Activated CD8-positive, alpha-beta T cell treated with anti-CD3 and anti-CD28 coated beads for 36 hours (primary cell): ENCODE measurements around the gene IL1RL2. TPM values are rescaled to one million over a fixed set of nuclear protein-coding genes. Genes with fewer than 3 reads are reported as not detected.

Experiments
- ATAC-seq: fragments of 200-7000 bp; cut with Tn5 transposase; one replicate; pipeline ENCODE4 v1.10.0; 2021; ENCODE audit warnings: mild to moderate bottlenecking, moderate library complexity
- CTCF ChIA-PET: fragments of 350-600 bp; sonication (Branson Sonifier 250); formaldehyde crosslinking; loops from one replicate; lab custom pipeline; 2021; ENCODE audit warnings: antibody characterized with exemption; lab: Charles Lee
- POLR2A ChIA-PET: fragments of 350-600 bp; sonication (Branson Sonifier 250); formaldehyde crosslinking; loops from one replicate; lab custom pipeline; 2021; ENCODE audit warnings: antibody characterized with exemption; lab: Charles Lee
- DNase-seq: peaks from one replicate; pipeline ENCODE4 v3.0.0-alpha.2; 2020
- H3K27ac Mint-ChIP-seq: one replicate; pipeline ENCODE4 v1.8.0; 2021; ENCODE audit warnings: mild to moderate bottlenecking, mixed read lengths
- H3K27me3 Mint-ChIP-seq: one replicate; pipeline ENCODE4 v1.8.0; 2021; ENCODE audit warnings: mixed read lengths
- H3K36me3 Mint-ChIP-seq: one replicate; pipeline ENCODE4 v1.8.0; 2021; ENCODE audit warnings: low read depth, mixed read lengths
- H3K4me1 Mint-ChIP-seq: one replicate; pipeline ENCODE4 v1.8.0; 2021; ENCODE audit warnings: low read depth, mixed read lengths
- H3K4me3 Mint-ChIP-seq: one replicate; pipeline ENCODE4 v1.8.0; 2021; ENCODE audit warnings: mild to moderate bottlenecking, moderate library complexity, mixed read lengths
- H3K9me3 Mint-ChIP-seq: one replicate; pipeline ENCODE4 v1.8.0; 2021; ENCODE audit warnings: mixed read lengths
- CTCF ChIP-seq: fragments of 200-600 bp; IDR thresholded peaks from one replicate; pipeline ENCODE4 v1.8.0; 2022; ENCODE audit warnings: antibody characterized with exemption, mild to moderate bottlenecking
- intact Hi-C: fragments of 100-400 bp; cut with micrococcal nuclease; formaldehyde crosslinking; loops from one replicate; pipeline ENCODE4 v1.10.0; 2022
- total RNA-seq, 2 experiments: library from RNA; stranded (reverse); gene quantifications; one replicate each; pipeline ENCODE4 v1.2.3, GENCODE V29; 2021

Gene IL1RL2
- total RNA-seq, 2 experiments from 2014 or later: not detected

GRCh38 chr2:102241616-102242305, 54.9 kb downstream of the IL1RL2 start:
- no peak for ATAC-seq
- TF ChIP-seq CTCF: no peak

GRCh38 chr2:102245266-102246151, 58.7 kb downstream of the IL1RL2 start:
- no peak for TF ChIP-seq CTCF
- Mint-ChIP-seq H3K4me3 (no peak overlapping the region), H3K4me1 (peaks cover 7% of the 10 kb centered on the region), H3K36me3 (no peaks in the 10 kb centered on the region), H3K27me3 (peaks cover 4% of the 10 kb centered on the region), H3K27ac (no peak overlapping the region), H3K9me3 (no peaks in the 10 kb centered on the region)
- DNase-seq (no peak), ATAC-seq (no peak)
- CTCF ChIA-PET: interaction anchor here (0.5 to 13.0 kb wide), 5 partner anchors 111 to 235 kb away, joined by 3 to 222 read pairs (median 3); no protein-coding TSS in a partner anchor
- POLR2A ChIA-PET: no interaction called here
- intact Hi-C loops: loop anchor here (10.0 kb wide), 1 partner anchor 351 kb away; no protein-coding TSS in a partner anchor

More at GRCh38 chr2:102241616-102242305, 54.9 kb downstream of the IL1RL2 start:
- intact Hi-C loops: loop anchor here (2.0 to 10.0 kb wide), 2 partner anchors 221 to 347 kb away; no protein-coding TSS in a partner anchor
- peaks cover 3% of the 10 kb centered on the region for H3K36me3 Mint-ChIP-seq
- DNase-seq: no peak
- ChIA-PET CTCF (interaction anchor here (1.1 to 13.0 kb wide), 40 partner anchors 9 to 381 kb away, joined by 3 to 222 read pairs (median 10); partner anchors contain the start of genes IL18R1 and IL1RL2), POLR2A (interaction anchor here (1.6 kb wide), 1 partner anchor 221 kb away, joined by 5 read pairs; no protein-coding TSS in a partner anchor)
- H3K27me3 Mint-ChIP-seq: no peaks in the 10 kb centered on the region
- no peak overlapping the region for H3K27ac Mint-ChIP-seq
- H3K4me1 Mint-ChIP-seq: peaks cover 32% of the 10 kb centered on the region
- no peak overlapping the region for H3K4me3 Mint-ChIP-seq
- H3K9me3 Mint-ChIP-seq: no peaks in the 10 kb centered on the region

GRCh38 chr2:102250278-102250821, 63.5 kb downstream of the IL1RL2 start:
- POLR2A ChIA-PET: interaction anchor here (1.0 kb wide), 1 partner anchor 172 kb away, joined by 3 read pairs; no protein-coding TSS in a partner anchor
- TF ChIP-seq CTCF: no peak
- ATAC-seq: no peak
- intact Hi-C loops: loop anchor here (5.0 kb wide), 1 partner anchor 192 kb away; no protein-coding TSS in a partner anchor
- Mint-ChIP-seq H3K27ac (no peak overlapping the region), H3K27me3 (peaks cover 7% of the 10 kb centered on the region), H3K4me1 (peaks cover 37% of the 10 kb centered on the region), H3K36me3 (peaks cover 1% of the 10 kb centered on the region), H3K4me3 (no peak overlapping the region), H3K9me3 (peaks cover 3% of the 10 kb centered on the region)
- no peak for DNase-seq
- CTCF ChIA-PET: interaction anchor here (1.0 to 4.2 kb wide), 13 partner anchors 10 to 367 kb away, joined by 3 to 43 read pairs (median 7); no protein-coding TSS in a partner anchor

GRCh38 chr2:102251042-102251848, 64.4 kb downstream of the IL1RL2 start:
- peak overlapping the region; percentile 86 for H3K27ac Mint-ChIP-seq
- intact Hi-C loops: loop anchor here (5.0 kb wide), 1 partner anchor 191 kb away; no protein-coding TSS in a partner anchor
- peaks cover 1% of the 10 kb centered on the region for H3K36me3 Mint-ChIP-seq
- peaks cover 39% of the 10 kb centered on the region for H3K4me1 Mint-ChIP-seq
- ChIA-PET CTCF (interaction anchor here (0.5 to 4.2 kb wide), 28 partner anchors 7 to 534 kb away, joined by 3 to 43 read pairs (median 4); partner anchors contain the start of gene IL18R1), POLR2A (interaction anchor here (1.0 kb wide), 1 partner anchor 171 kb away, joined by 3 read pairs; no protein-coding TSS in a partner anchor)
- peak; percentile 75 for DNase-seq
- peaks cover 7% of the 10 kb centered on the region for H3K27me3 Mint-ChIP-seq
- H3K9me3 Mint-ChIP-seq: peaks cover 4% of the 10 kb centered on the region
- peak overlapping the region; percentile 74 for H3K4me3 Mint-ChIP-seq
- TF ChIP-seq CTCF: peak; percentile 86
- ATAC-seq: peak; percentile 70
